K562 (cell line): ENCODE data around the gene WDR86. TPM values are rescaled to one million over a fixed set of nuclear protein-coding genes. Genes with fewer than 3 reads are reported as not detected.
A peak's percentile ranks its signal among the peaks of the same experiment; 100 is the strongest.

Source experiments
- ATAC-seq: fragments of 200-7000 bp; cut with Tn5 transposase; 3 replicates; pipeline ENCODE4 v1.9.1; 2020; ENCODE audit warnings: moderate library complexity
- BruUV-seq: library from RNA; stranded (reverse); fragments of 400-500 nt; replicated peaks from 2 replicates; lab custom pipeline; 2021; lab: Mats Ljungman, UMichigan
- CTCF ChIA-PET: fragments of 300-600 bp; formaldehyde crosslinking; extraction: SDS; loops from one replicate; lab custom pipeline; 2021; ENCODE audit warnings: low intra/inter-chr PET ratio; lab: Yijun Ruan, JAX
- POLR2A ChIA-PET: fragments of 300-600, 350-650 bp; sonication (Branson Sonifier 250); formaldehyde crosslinking; extraction: SDS; loops from one replicate; lab custom pipeline; 2021; ENCODE audit warnings: antibody characterized with exemption, inconsistent platforms; lab: Yijun Ruan, JAX
- DNase-seq, 4 experiments: peaks; one replicate each; pipeline versions ENCODE4 v3.0.0 to v3.0.0-alpha.2; 2011 to 2018; ENCODE audit warnings: low spot score in 3 of 4, mixed read lengths in 3 of 4; ENCODE audit errors: extremely low read depth in 1 of 4
- FAIRE-seq: peaks from 2 replicates; lab custom pipeline; 2011; peaks lifted over from hg19 to GRCh38; lab: Jason Lieb, UNC
- H2AFZ ChIP-seq: 2 replicates; pipeline ENCODE4 v1.6.0; 2011; ENCODE audit warnings: low read depth, low read length, control low read depth, inconsistent platforms
- H3K27ac ChIP-seq: fragments of 200-600 bp; 3 replicates; pipeline ENCODE4 v1.8.0; 2011; ENCODE audit warnings: low read depth, mild to moderate bottlenecking, control low read depth, inconsistent platforms, low read length, moderate library complexity, mixed read lengths; ENCODE audit errors: extremely low read depth
- H3K27me3 ChIP-seq, 2 experiments: fragments of 300-600 bp in 1 of 2; 2 replicates in 1 of 2; 3 replicates in 1 of 2; pipeline versions ENCODE4 v1.6.0 to v1.8.0; 2011; ENCODE audit warnings: inconsistent platforms in 2 of 2, low read length in 2 of 2, mild to moderate bottlenecking in 1 of 2, mixed read lengths in 1 of 2, moderate library complexity in 1 of 2; ENCODE audit not compliant: control insufficient read depth in 2 of 2, insufficient read depth in 2 of 2
- H3K36me3 ChIP-seq: fragments of 300-600 bp; 3 replicates; pipeline ENCODE4 v1.8.0; 2011; ENCODE audit warnings: mild to moderate bottlenecking, low read length, inconsistent platforms; ENCODE audit not compliant: control insufficient read depth, insufficient read depth
- H3K4me1 ChIP-seq, 2 experiments: fragments of 200-600 bp in 1 of 2; replicated peaks in 1 of 2; 2 replicates in 1 of 2; 3 replicates in 1 of 2; pipeline versions ENCODE4 v1.5.1 to v1.8.0; 2011; ENCODE audit warnings: inconsistent platforms in 2 of 2, low read length in 2 of 2, mild to moderate bottlenecking in 1 of 2, mixed read lengths in 1 of 2, moderate library complexity in 1 of 2; ENCODE audit not compliant: control insufficient read depth in 2 of 2, insufficient read depth in 2 of 2
- H3K4me2 ChIP-seq: 2 replicates; pipeline ENCODE4 v1.6.1; 2011; ENCODE audit warnings: low read length, control low read depth, inconsistent platforms, mixed read lengths; ENCODE audit not compliant: insufficient read depth
- H3K4me3 ChIP-seq: fragments of 200-600 bp; sonication (generic), shearing (Covaris generic); 2 replicates; pipeline ENCODE4 v1.5.1; 2016; ENCODE audit warnings: control low read depth, inconsistent platforms
- H3K79me2 ChIP-seq: fragments of 200-600 bp; 3 replicates; pipeline ENCODE4 v1.8.0; 2011; ENCODE audit warnings: low read length, inconsistent platforms; ENCODE audit not compliant: control insufficient read depth, insufficient read depth
- H3K9ac ChIP-seq, 2 experiments: 2 replicates each; pipeline versions ENCODE4 v1.6.0 to v1.6.1; 2011; ENCODE audit warnings: low read depth in 2 of 2, low read length in 2 of 2, control low read depth in 1 of 2, inconsistent platforms in 1 of 2, mild to moderate bottlenecking in 1 of 2, mixed read lengths in 1 of 2; ENCODE audit not compliant: insufficient read depth in 1 of 2
- H3K9me1 ChIP-seq: one replicate; pipeline ENCODE4 v1.6.0; 2011; ENCODE audit warnings: inconsistent platforms, mild to moderate bottlenecking, low read length, moderate library complexity; ENCODE audit not compliant: control insufficient read depth, insufficient read depth
- H3K9me3 ChIP-seq: replicated peaks from 2 replicates; pipeline ENCODE4 v1.5.1; 2011; ENCODE audit warnings: low read depth, low read length, inconsistent platforms; ENCODE audit not compliant: control insufficient read depth, insufficient read depth
- H4K20me1 ChIP-seq: replicated peaks from 2 replicates; pipeline ENCODE4 v1.6.1; 2011; ENCODE audit warnings: low read length, inconsistent platforms, mixed read lengths; ENCODE audit not compliant: control insufficient read depth, insufficient read depth
- BACH1 ChIP-seq: fragments of 200-800 bp; sonication (Bioruptor generic); IDR thresholded peaks from 2 replicates; pipeline ENCODE4 v1.6.1; 2016; ENCODE audit warnings: missing genetic modification characterization, missing compliant biosample characterization
- CBX3 ChIP-seq, 2 experiments: IDR thresholded peaks; 1 replicate in 1 of 2; 2 replicates in 1 of 2; pipeline ENCODE4 v1.6.1; 2012; ENCODE audit warnings: inconsistent platforms in 2 of 2, low read length in 2 of 2, borderline replicate concordance in 1 of 2, control low read depth in 1 of 2
- CBX5 ChIP-seq: IDR thresholded peaks from 2 replicates; pipeline ENCODE4 v1.6.1; 2014; ENCODE audit warnings: low read depth, borderline replicate concordance
- EP300 ChIP-seq: IDR thresholded peaks from 2 replicates; pipeline ENCODE4 v1.6.1; 2012; ENCODE audit warnings: low read length, improper control_type of control experiment
- FOXJ3 ChIP-seq: sonication (generic); formaldehyde crosslinking; IDR thresholded peaks from 2 replicates; pipeline ENCODE4 v1.4.0; 2020; ENCODE audit warnings: mild to moderate bottlenecking, missing genetic modification reagents
- HNRNPK ChIP-seq: fragments of 200-400 bp; formaldehyde crosslinking; IDR thresholded peaks from one replicate; pipeline ENCODE4 v1.6.1; 2018; ENCODE audit warnings: mild to moderate bottlenecking, low read depth, low read length; ENCODE audit not compliant: poor library complexity, severe bottlenecking
- MAFF ChIP-seq: IDR thresholded peaks from 2 replicates; pipeline ENCODE4 v1.6.1; 2012; ENCODE audit warnings: low read length, improper control_type of control experiment
- NRF1 ChIP-seq, 2 experiments: fragments of 450-650 bp; IDR thresholded peaks in 1 of 2; conservative IDR thresholded peaks in 1 of 2; 2 replicates each; pipeline ENCODE4 v1.6.1; 2014; ENCODE audit warnings: mild to moderate bottlenecking in 2 of 2
- PTRF ChIP-seq: fragments of 450-650 bp; IDR thresholded peaks from 2 replicates; pipeline ENCODE4 v1.6.1; 2016; ENCODE audit warnings: mild to moderate bottlenecking, missing genetic modification characterization, missing compliant biosample characterization
- SIN3B ChIP-seq: fragments of 450-650 bp; IDR thresholded peaks from 2 replicates; pipeline ENCODE4 v1.6.1; 2017; ENCODE audit warnings: low read depth, mild to moderate bottlenecking, moderate library complexity
- SLC30A9 ChIP-seq: fragments of 250-450 bp; sonication (Bioruptor Pico); IDR thresholded peaks from 2 replicates; pipeline ENCODE4 v1.8.0; 2022; ENCODE audit warnings: mild to moderate bottlenecking, moderate library complexity
- SMC3 ChIP-seq: conservative IDR thresholded peaks from 2 replicates; pipeline ENCODE4 v1.6.1; 2011; ENCODE audit warnings: low read depth, low read length, improper control_type of control experiment; ENCODE audit not compliant: insufficient read depth
- STAT6 ChIP-seq: sonication (generic); formaldehyde crosslinking; IDR thresholded peaks from 2 replicates; pipeline ENCODE4 v1.8.1; 2023; ENCODE audit warnings: mild to moderate bottlenecking, missing genetic modification reagents
- TRIM28 ChIP-seq: fragments of 450-650 bp; IDR thresholded peaks from 2 replicates; pipeline ENCODE4 v1.6.1; 2017
- ZBED1 ChIP-seq: IDR thresholded peaks from 2 replicates; pipeline ENCODE4 v1.6.1; 2014
- ZEB2 ChIP-seq: fragments of 450-650 bp; IDR thresholded peaks from 2 replicates; pipeline ENCODE4 v1.6.1; 2016
- ZNF175 ChIP-seq: fragments of 200-800 bp; sonication (Bioruptor generic); IDR thresholded peaks from 2 replicates; pipeline ENCODE4 v1.6.1; 2016; ENCODE audit warnings: low read depth, mild to moderate bottlenecking, missing genetic modification characterization, missing compliant biosample characterization
- WGBS: fragments of 100-300 bp; shearing (Covaris generic); methylation state at CpG from one replicate; pipeline ENCODE4 v1.1.6; 2016; ENCODE audit warnings: low coverage, mixed read lengths; ENCODE audit not compliant: insufficient coverage; ENCODE audit errors: missing lambda C conversion rate; 5-methylcytosine and 5-hydroxymethylcytosine counted together
- in situ Hi-C: fragments of 300-500 bp; cut with MboI; formaldehyde crosslinking; loops from 4 replicates; pipeline ENCODE4 v1.15.0; 2018; ENCODE audit warnings: inconsistent platforms, mixed read lengths
- intact Hi-C: fragments of 100-400 bp; cut with micrococcal nuclease; formaldehyde crosslinking; loops from 2 replicates; pipeline ENCODE4 v1.14.2; 2022
- polyA plus RNA-seq, 8 experiments: library from polyadenylated mRNA; depleted of rRNA in 4 of 8; stranded (reverse) in 5 of 8; unstranded in 3 of 8; fragments of >200 nt; fragmentation: Nextera tagmentation in 2 of 8; fragmentation: Illumina TruSeq in 1 of 8; extraction: Ambion mirVana in 2 of 8; extraction: Trizol in 1 of 8; gene quantifications; 2 replicates each; pipeline versions ENCODE4 v1.2.1 to v1.2.3, GENCODE V29; 2011 to 2014; ENCODE audit warnings: inconsistent platforms in 1 of 8, missing spikeins in 1 of 8
- total RNA-seq, 7 experiments: library from RNA; depleted of rRNA in 6 of 7; stranded (reverse); fragments of >200 nt in 6 of 7; fragmentation: Illumina TruSeq in 2 of 7; extraction: Trizol in 2 of 7; gene quantifications; 2 replicates each; pipeline versions ENCODE4 v1.2.1 to v1.2.3, GENCODE V29; 2011 to 2021; ENCODE audit warnings: low replicate concordance in 1 of 7

The WDR86 gene
- total and polyA plus RNA-seq, 9 of the 15 experiments (the other 6 are each of a cell fraction or from before 2014, with no cell fraction given), result 0.24 TPM; not detected in 8

DNA sequence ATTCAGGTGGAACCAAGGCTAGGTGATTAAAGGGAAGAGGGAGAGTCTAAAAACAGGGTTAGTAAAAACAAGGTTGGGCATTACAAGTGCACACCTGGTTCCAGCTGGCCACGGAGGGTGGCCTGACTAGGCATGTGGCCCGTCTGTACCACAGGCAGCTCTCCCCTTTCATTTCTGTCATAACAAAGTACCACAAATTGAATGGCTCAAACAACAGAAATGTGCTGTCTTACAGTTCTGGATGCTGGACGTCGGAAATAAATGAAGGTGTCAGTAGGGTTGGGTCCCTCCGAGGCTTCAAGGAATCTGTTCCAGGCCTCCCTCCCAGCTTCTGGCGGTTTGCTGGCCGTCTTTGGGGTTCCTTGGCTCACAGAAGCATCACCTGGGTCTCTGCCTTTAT lies 13.4 kb upstream of the WDR86 start:
- TF ChIP-seq HNRNPK (no peak), SMC3 (no peak), SIN3B (no peak), ZNF175 (CRISPR knock-in tag) (no peak), ZBED1 (no peak), ZEB2 (no peak)
- Histone ChIP-seq H4K20me1 (no peaks in the 10 kb centered on the region), H3K9ac (no peak overlapping the region), H3K9me3 (peaks cover 21% of the 10 kb centered on the region), H3K4me3 (no peak overlapping the region), H3K36me3 (no peaks in the 10 kb centered on the region), H2AFZ (no peak overlapping the region), H3K79me2 (no peaks in the 10 kb centered on the region), H3K27ac (no peak overlapping the region), H3K27me3 (peaks cover 4 to 25% of the 10 kb centered on the region in 2 experiments; a peak in 3 of 5 replicates), H3K4me1 (peaks cover 0 to 8% of the 10 kb centered on the region in 2 experiments; a peak in 2 of 5 replicates), H3K4me2 (no peak overlapping the region), H3K9me1 (no peaks in the 10 kb centered on the region)
- ChIA-PET POLR2A (interaction anchor here (0.5 to 0.9 kb wide), 2 partner anchors 8 to 11 kb away, joined by 4 to 5 read pairs; no protein-coding TSS in a partner anchor), CTCF (no interaction called here)
- in situ Hi-C loops, result no loop called here
- FAIRE-seq (no peak), ATAC-seq (no peak), DNase-seq (no peak)
- BruUV-seq, result no TSS peak
- WGBS, result 9% methylated on average over 7 of the region's 7 CpGs
- intact Hi-C loops, result no loop called here

- CTCF ChIA-PET, result no interaction called here
- Histone ChIP-seq H2AFZ (no peak overlapping the region), H3K27ac (no peak overlapping the region), H3K9me1 (no peaks in the 10 kb centered on the region), H3K36me3 (no peaks in the 10 kb centered on the region), H3K9ac (no peak overlapping the region), H3K4me3 (no peak overlapping the region), H4K20me1 (no peaks in the 10 kb centered on the region), H3K79me2 (no peaks in the 10 kb centered on the region), H3K4me1 (peaks cover 0 to 4% of the 10 kb centered on the region in 2 experiments; a peak in 1 of 5 replicates), H3K4me2 (no peak overlapping the region), H3K27me3 (peaks cover under 1 to 17% of the 10 kb centered on the region in 2 experiments; a peak in 3 of 5 replicates), H3K9me3 (peaks cover 21% of the 10 kb centered on the region)
- POLR2A ChIA-PET, result interaction anchor here (0.7 kb wide), 1 partner anchor 27 kb away, joined by 4 read pairs; no protein-coding TSS in a partner anchor
- in situ Hi-C loops, result no loop called here
- ATAC-seq (no peak), FAIRE-seq (no peak), DNase-seq (no peak)
- intact Hi-C loops, result no loop called here
- WGBS, result 4% methylated on average over 5 of the region's 5 CpGs
- no TSS peak for BruUV-seq
- TF ChIP-seq EP300 (no peak), PTRF (tag) (no peak), ZNF175 (CRISPR knock-in tag) (no peak), MAFF (no peak), STAT6 (no peak), TRIM28 (0 out of 2 replicates have a peak, but pooled peaks have one; percentile 53), FOXJ3 (no peak), NRF1 (conservative IDR thresholded peaks at IDR 0.05 in 1 of 2, IDR thresholded peaks at IDR 0.05 in 1 of 2) (no peak), CBX3 (IDR thresholded peaks at IDR 0.05; ENCODE audit: borderline replicate concordance in 1 of 2, low read length in 2 of 2) (peak in 1 of 2 experiments; percentile 84; a peak in 2 of 3 replicates), SLC30A9 (no peak), BACH1 (tag) (no peak), CBX5 (peak; percentile 44)
These were observed 12.4 kb upstream of the WDR86 start for GRCh38 chr7:151422212-151422611.
